Activated naive CD8-positive, alpha-beta T cell treated with anti-CD3 and anti-CD28 coated beads, Interleukin-2, amount 50 U/mL, for 16 hours (primary cell): ENCODE results near the gene AFAP1L1.

ENCODE experiments used
- DNase-seq: peaks from one replicate; pipeline ENCODE4 v3.0.0-alpha.2; 2020; ENCODE audit warnings: low read depth, low spot score

Gene AFAP1L1

DNA sequence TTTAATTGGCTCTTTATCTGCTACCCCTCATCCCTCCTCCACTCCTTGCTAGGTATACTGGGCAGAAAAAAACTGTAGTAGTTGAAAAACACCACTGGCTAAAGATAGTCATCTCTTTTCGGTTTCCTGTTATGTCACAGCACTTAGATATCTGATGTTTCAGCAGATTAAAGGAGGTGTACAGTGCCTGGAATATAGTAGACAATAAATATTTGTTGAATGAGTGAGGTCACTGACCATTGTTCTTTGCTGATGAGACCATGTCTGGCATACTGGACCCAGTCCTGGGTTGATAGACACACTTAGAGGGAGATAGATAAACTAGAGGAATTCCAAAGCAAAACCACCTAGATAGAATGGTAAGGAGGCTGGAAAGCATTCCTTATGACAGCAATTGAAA is 76.9 kb downstream of the AFAP1L1 start:
- no peak for DNase-seq

DNA sequence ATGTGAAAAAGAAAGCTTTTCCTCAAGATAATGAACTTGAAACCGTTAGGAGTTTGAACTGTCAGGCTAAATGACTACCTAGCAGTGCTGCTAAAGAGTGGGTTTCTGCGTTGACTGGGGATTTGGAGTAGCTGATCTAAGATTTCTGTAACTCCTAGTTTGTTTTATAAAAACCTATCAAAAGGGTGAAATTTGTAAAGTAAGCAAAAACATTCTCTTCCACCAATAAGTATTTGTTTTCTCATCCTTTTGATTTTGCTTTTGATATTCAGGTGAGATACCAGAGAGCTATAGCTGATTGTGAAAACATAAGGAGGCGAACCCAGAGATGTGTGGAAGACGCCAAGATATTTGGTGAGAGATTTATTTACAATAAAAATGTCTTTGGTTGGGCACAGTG is 77.7 kb downstream of the AFAP1L1 start:
- DNase-seq: no peak

- no peak for DNase-seq
Observed at GRCh38 chr5:149352169-149352568, 80.5 kb downstream of the AFAP1L1 start.

DNA sequence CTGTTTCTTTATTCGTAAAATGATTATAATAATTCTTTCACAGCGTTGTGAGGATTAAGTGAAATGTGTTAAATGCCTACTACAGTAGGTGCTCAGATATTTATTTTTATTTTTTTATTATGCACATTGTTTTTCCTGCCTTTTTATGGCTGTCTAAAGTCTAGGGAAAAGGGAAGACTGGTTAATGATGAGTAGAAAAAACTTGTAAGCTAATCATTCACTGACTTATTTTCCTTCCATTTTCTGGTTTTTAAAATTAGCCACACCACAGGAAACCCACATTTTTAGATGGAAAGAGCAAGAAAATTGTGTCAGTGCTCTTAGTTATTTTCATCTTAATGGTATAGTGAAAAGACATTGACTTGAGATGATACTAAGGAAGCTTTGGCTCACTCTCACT is 82.3 kb downstream of the AFAP1L1 start:
- no peak for DNase-seq

DNA sequence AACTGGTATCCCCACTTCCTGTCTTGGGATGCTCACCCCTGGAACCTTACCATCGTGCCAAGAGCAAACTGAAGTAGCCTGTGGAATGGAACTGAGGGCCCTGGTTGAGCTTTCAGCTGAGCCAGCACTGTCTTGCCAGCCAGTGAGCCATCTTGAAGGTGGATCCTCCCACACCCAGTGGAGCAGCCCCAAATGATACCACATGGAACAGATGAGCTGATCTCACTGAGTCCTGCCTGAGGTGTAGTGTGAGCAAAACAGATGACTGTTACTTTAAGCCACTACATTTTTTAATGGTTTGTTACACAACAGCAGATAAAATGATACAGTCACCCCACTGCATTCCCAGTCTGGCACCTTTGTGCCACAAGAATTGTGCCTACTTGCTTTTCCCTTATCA is 84.0 kb downstream of the AFAP1L1 start:
- no peak for DNase-seq

DNA sequence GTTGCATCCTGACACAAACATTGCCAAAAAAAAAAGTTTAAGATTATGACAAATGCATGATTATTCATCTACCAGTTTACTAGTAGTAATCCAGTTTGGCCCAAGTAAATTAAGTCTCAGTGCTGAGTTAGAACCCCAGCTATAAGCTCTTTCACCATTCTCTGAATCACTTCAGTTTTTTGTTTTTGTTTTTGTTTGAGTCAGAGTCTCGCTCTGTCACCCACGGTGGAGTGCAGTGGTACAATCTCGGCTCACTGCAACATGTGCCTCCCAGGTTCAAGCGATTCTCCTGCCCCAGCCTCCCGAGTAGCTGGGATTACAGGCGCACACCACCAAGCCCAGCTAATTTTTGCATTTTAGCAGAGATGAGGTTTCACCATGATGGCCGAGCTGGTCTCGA is 84.7 kb downstream of the AFAP1L1 start:
- no peak for DNase-seq

DNA sequence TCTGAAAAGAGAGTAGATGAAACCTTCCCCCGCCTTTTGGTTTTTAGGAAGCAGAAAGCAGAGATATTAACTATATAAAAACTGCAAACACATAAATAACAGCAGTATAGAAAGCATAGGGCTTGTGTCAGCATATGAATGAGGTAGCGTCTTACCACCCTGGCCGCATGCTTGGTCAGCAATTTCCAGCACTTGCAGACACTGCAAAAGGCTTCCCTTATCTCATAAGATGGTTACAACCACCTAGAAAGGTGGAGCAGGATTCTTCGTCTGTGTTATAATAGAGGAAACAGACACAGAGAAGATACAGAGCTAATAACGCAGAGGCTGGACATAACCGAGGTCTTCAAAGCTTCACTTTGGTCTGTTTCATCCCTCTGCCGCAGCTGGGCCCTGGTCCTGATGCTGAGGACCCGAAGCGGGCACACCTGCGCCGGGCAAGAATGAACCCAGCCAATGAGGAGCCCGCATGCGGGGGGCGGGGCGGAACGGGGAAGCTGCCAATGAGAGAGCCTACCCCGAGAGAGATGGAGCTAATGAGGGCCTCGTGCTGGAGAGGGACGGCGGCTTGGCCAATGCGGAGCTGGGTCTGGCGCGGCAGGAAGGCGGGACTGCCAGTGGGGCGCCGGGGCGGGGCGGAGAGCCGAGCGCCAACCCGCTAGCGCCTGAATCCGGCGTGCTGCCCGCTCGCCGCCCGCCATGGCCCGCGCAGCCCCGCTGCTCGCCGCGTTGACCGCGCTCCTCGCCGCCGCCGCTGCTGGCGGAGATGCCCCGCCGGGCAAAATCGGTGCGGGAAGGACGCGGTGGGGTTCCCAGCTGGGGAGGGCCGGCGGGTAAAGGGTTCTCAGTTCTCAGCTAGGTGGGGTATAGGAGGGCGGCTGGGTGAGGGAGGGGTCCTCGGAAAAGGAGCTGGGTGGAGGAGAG is 86.0 kb downstream of the AFAP1L1 start, which contains the start of gene PCYOX1L:
TSS of gene PCYOX1L (plus strand) at position 677 of the 924 bp plus-strand sequence. CDS start at position 700, 23 bp downstream.
- DNase-seq: peak; percentile 97

GRCh38 chr5:149358294-149358651 is 86.6 kb downstream of the AFAP1L1 start:
- DNase-seq: no peak

DNA sequence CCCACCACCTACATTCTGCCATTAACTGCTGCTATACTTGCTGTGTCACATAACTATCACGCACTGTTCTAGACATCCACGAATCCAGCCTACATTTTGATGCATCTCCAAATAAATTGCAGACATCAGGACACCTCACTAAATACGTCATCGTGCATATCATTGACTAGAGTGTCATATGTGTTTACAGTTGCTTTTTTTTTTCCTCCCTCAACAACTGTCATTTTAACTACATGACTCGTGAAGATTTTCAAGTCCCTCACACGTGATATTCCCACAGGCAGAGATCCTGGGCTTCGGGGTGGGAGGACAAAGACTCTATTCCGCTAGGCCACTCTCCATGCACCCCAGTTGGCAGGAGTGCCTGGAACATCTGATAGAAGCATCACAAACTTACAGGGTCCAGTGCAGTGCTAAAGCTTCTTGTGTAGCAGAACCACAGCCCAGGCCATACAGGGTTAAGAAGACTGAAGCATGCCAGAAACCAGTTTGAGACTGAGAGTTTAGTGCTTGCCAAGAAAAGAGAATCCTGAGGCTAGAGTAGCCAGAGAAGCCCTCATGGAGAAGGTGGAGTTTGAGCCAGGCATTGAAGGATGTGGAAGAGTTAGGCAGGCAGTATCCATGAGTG is 87.3 kb downstream of the AFAP1L1 start:
- DNase-seq: no peak

GRCh38 chr5:149360272-149360671 is 88.6 kb downstream of the AFAP1L1 start:
- no peak for DNase-seq

DNA sequence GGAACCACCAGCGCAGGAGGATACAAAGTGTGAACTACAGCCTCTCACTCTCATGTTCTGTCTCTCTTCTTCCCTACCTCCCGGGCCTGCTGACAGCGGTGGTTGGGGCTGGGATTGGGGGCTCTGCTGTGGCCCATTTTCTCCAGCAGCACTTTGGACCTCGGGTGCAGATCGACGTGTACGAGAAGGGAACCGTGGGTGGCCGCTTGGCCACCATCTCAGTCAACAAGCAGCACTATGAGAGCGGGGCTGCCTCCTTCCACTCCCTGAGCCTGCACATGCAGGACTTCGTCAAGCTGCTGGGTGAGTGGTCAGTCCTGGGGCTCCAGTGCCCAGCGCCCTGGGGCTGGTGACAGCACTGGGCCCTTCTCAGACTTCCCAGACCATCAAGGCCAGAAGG is 90.9 kb downstream of the AFAP1L1 start:
- no peak for DNase-seq

- no peak for DNase-seq
Observed at GRCh38 chr5:149363358-149363757, 91.7 kb downstream of the AFAP1L1 start.

DNA sequence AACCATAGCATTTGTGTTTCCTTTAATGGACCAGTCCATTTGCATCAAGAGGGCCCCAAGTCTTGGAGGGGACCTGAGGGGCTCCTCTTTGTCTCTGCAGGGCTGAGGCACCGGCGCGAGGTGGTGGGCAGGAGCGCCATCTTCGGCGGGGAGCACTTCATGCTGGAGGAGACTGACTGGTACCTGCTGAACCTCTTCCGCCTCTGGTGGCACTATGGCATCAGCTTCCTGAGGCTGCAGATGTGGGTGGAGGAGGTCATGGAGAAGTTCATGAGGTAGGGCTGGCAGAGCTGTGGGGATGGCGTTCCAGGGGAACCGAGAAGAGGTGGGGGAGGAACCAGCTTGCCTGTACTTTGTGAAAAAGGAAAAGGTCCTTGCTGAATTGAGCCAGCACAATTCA is 92.3 kb downstream of the AFAP1L1 start:
- DNase-seq: no peak

DNA sequence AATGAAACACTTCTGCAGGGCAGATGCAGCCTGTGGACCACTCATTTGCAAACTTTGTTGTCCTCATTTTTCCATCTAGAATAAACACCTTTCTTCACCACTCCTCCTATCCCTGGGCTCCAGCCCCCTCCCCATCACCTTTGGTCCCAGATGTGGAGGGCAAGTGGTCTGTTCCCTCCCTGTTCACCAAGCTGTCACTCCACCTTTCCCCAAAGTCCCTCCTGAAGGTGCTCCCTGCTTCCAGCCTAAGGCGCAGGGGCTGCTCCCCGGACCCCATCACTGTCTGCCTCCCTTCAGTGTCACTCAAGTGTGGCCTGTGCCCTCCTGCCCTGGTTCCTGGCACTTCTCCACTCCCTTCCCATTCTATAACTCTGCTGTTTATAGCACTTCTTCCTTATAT is 93.1 kb downstream of the AFAP1L1 start:
- no peak for DNase-seq

GRCh38 chr5:149365418-149365817 is 93.8 kb downstream of the AFAP1L1 start:
- no peak for DNase-seq

GRCh38 chr5:149366169-149366729 is 94.6 kb downstream of the AFAP1L1 start:
- no peak for DNase-seq

DNA sequence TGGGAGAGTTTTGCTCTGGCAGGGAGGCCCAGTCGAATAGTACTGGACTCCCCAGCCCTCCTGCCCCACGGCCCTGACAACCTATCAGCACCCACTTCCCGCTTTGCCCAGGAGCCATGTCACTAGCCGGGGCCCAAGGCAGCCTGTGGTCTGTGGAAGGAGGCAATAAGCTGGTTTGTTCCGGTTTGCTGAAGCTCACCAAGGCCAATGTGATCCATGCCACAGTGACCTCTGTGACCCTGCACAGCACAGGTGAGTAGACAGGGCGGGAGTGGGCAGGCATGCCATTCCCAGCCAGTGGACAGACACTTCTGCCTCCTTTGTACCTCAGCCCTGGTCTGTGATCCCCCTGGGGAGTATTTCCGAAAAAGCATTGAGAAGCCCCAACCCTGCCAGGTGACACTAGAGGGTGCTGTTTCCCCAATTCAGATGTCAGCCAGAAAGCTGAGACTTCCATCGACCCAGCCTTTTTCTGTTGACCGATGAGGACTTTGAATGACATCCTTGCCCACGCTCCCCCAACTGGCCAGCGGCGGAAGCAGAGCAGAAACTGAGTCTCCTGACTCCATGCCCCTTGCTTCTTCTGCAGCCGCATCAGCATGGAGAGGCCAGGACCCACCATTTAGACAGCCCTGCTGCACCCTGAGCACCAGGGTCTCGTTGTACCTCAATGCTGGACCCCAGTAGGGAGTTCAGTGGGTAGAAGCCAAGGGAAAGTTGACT is 95.8 kb downstream of the AFAP1L1 start:
- DNase-seq: peak; percentile 28

- DNase-seq: no peak
Observed at GRCh38 chr5:149367972-149368645, 96.5 kb downstream of the AFAP1L1 start.

GRCh38 chr5:149370878-149371277 is 99.2 kb downstream of the AFAP1L1 start:
- DNase-seq: no peak

- DNase-seq: peak; percentile 43
Observed at GRCh38 chr5:149371296-149371962, 99.8 kb downstream of the AFAP1L1 start.
